GM11168 (cell line): ENCODE data around the gene RERE.

Experiments used
- in situ Hi-C: fragments of 300-500 bp; cut with MboI; formaldehyde crosslinking; loops from one replicate; pipeline ENCODE4 v1.12.0; 2022; ENCODE audit warnings: low sequenced_read_pairs; ENCODE audit not compliant: unreplicated experiment

Gene RERE

GRCh38 chr1:8568837-8569236 lies 248.6 kb downstream of the RERE start:
- in situ Hi-C loops: loop anchor here (10.0 to 25.0 kb wide), 2 partner anchors 126 to 268 kb away; no protein-coding TSS in a partner anchor

GRCh38 chr1:8567146-8567545 lies 250.3 kb downstream of the RERE start:
- in situ Hi-C loops: loop anchor here (10.0 to 25.0 kb wide), 2 partner anchors 128 to 270 kb away; no protein-coding TSS in a partner anchor

- in situ Hi-C loops: loop anchor here (10.0 to 25.0 kb wide), 2 partner anchors 129 to 271 kb away; no protein-coding TSS in a partner anchor
These were observed 251.6 kb downstream of the RERE start for GRCh38 chr1:8565802-8566201.

- in situ Hi-C loops: loop anchor here (10.0 to 25.0 kb wide), 2 partner anchors 131 to 273 kb away; no protein-coding TSS in a partner anchor
These were observed 253.4 kb downstream of the RERE start for GRCh38 chr1:8563944-8564537.

- in situ Hi-C loops: loop anchor here (10.0 to 25.0 kb wide), 2 partner anchors 132 to 274 kb away; no protein-coding TSS in a partner anchor
These were observed 254.3 kb downstream of the RERE start for GRCh38 chr1:8562881-8563865.

GRCh38 chr1:8562222-8562621 lies 255.2 kb downstream of the RERE start:
- in situ Hi-C loops: loop anchor here (10.0 to 25.0 kb wide), 2 partner anchors 133 to 275 kb away; no protein-coding TSS in a partner anchor

- in situ Hi-C loops: loop anchor here (10.0 to 25.0 kb wide), 2 partner anchors 134 to 276 kb away; no protein-coding TSS in a partner anchor
These were observed 256.6 kb downstream of the RERE start for GRCh38 chr1:8560611-8561544.

- in situ Hi-C loops: loop anchor here (10.0 to 25.0 kb wide), 2 partner anchors 135 to 277 kb away; no protein-coding TSS in a partner anchor
These were observed 257.4 kb downstream of the RERE start for GRCh38 chr1:8560035-8560434.

- in situ Hi-C loops: loop anchor here (25.0 kb wide), 1 partner anchor 282 kb away; no protein-coding TSS in a partner anchor
These were observed 261.9 kb downstream of the RERE start for GRCh38 chr1:8555582-8555981.

GRCh38 chr1:8554956-8555534 lies 262.4 kb downstream of the RERE start:
- in situ Hi-C loops: loop anchor here (25.0 kb wide), 1 partner anchor 282 kb away; no protein-coding TSS in a partner anchor

- in situ Hi-C loops: loop anchor here (25.0 kb wide), 1 partner anchor 284 kb away; no protein-coding TSS in a partner anchor
These were observed 264.5 kb downstream of the RERE start for GRCh38 chr1:8552820-8553397.

- in situ Hi-C loops: loop anchor here (25.0 kb wide), 1 partner anchor 285 kb away; no protein-coding TSS in a partner anchor
These were observed 265.6 kb downstream of the RERE start for GRCh38 chr1:8551613-8552489.

GRCh38 chr1:8551057-8551456 lies 266.4 kb downstream of the RERE start:
- in situ Hi-C loops: loop anchor here (25.0 kb wide), 1 partner anchor 286 kb away; no protein-coding TSS in a partner anchor

GRCh38 chr1:8547791-8548190 lies 269.6 kb downstream of the RERE start:
- in situ Hi-C loops: no loop called here

- in situ Hi-C loops: no loop called here
These were observed 272.4 kb downstream of the RERE start for GRCh38 chr1:8545078-8545477.

- in situ Hi-C loops: no loop called here
These were observed 272.8 kb downstream of the RERE start for GRCh38 chr1:8544644-8545043.

- in situ Hi-C loops: no loop called here
These were observed 273.5 kb downstream of the RERE start for GRCh38 chr1:8543965-8544364.
